Suprapubic skin (tissue), 4 donors: ENCODE data around the gene TENM3. TPM values are rescaled to one million over a fixed set of nuclear protein-coding genes. Genes with fewer than 3 reads are reported as not detected.

Experiments used
- DNase-seq, 2 donors: peaks; one replicate each; pipeline ENCODE4 v3.0.0-alpha.2; 2019; ENCODE audit warnings: low spot score in 2 of 2
- H3K27ac ChIP-seq: fragments of 200-600 bp; sonication (generic); one replicate; pipeline ENCODE4 v1.5.1; 2019
- H3K27me3 ChIP-seq: fragments of 200-600 bp; sonication (generic); one replicate; pipeline ENCODE4 v1.5.1; 2019
- H3K36me3 ChIP-seq: fragments of 200-600 bp; sonication (generic); one replicate; pipeline ENCODE4 v1.5.1; 2019
- H3K4me1 ChIP-seq: fragments of 200-600 bp; sonication (generic); one replicate; pipeline ENCODE4 v1.5.1; 2019
- H3K4me3 ChIP-seq: fragments of 200-600 bp; sonication (generic); one replicate; pipeline ENCODE4 v1.5.1; 2019; ENCODE audit warnings: mild to moderate bottlenecking
- H3K9me3 ChIP-seq: fragments of 200-600 bp; sonication (generic); one replicate; pipeline ENCODE4 v1.5.1; 2019
- CTCF ChIP-seq, 2 donors: fragments of 200-600 bp in 1 of 2; fragments of 450-650 bp in 1 of 2; sonication (generic) in 1 of 2; IDR thresholded peaks; one replicate each; pipeline ENCODE4 v1.5.1; 2016 to 2019; ENCODE audit warnings: antibody characterized with exemption in 2 of 2, mild to moderate bottlenecking in 1 of 2, moderate library complexity in 1 of 2
- EP300 ChIP-seq: sonication (generic); formaldehyde crosslinking; IDR thresholded peaks from one replicate; pipeline ENCODE4 v1.6.1; 2017; ENCODE audit warnings: antibody characterized with exemption
- POLR2A ChIP-seq, 2 donors: fragments of 450-650 bp; IDR thresholded peaks; one replicate each; pipeline ENCODE4 v1.6.1; 2017; ENCODE audit warnings: antibody characterized with exemption in 2 of 2, mild to moderate bottlenecking in 2 of 2, moderate library complexity in 2 of 2
- POLR2AphosphoS5 ChIP-seq, 3 donors: sonication (generic); formaldehyde crosslinking; IDR thresholded peaks; one replicate each; pipeline ENCODE4 v1.6.1; 2017; ENCODE audit warnings: antibody characterized with exemption in 3 of 3
- WGBS: methylation state at CpG from one replicate; pipeline ENCODE4 v1.1.5; 2018; 5-methylcytosine and 5-hydroxymethylcytosine counted together
- total RNA-seq, 4 donors: library from RNA; depleted of rRNA; stranded (reverse); fragments of >200 nt; gene quantifications; one replicate each; pipeline ENCODE4 v1.1.0, GENCODE V29; 2016

TENM3 gene
- total RNA-seq, 4 donors from 2014 or later = 0.81 to 2.9 (median 1.8) TPM

GRCh38 chr4:182741914-182742313 lies 498.7 kb downstream of the TENM3 start:
- no peak for TF ChIP-seq POLR2AphosphoS5 (IDR thresholded peaks at IDR 0.05)
- no peak for TF ChIP-seq EP300
- no peak for TF ChIP-seq POLR2A (IDR thresholded peaks at IDR 0.05)
- TF ChIP-seq CTCF (IDR thresholded peaks at IDR 0.05) = no peak

GRCh38 chr4:182743815-182744214 lies 500.6 kb downstream of the TENM3 start:
- Histone ChIP-seq H3K27ac (no peak overlapping the region), H3K27me3 (no peaks in the 10 kb centered on the region)
- TF ChIP-seq POLR2A (IDR thresholded peaks at IDR 0.05) = no peak
- TF ChIP-seq CTCF (IDR thresholded peaks at IDR 0.05) = no peak
- no peak for TF ChIP-seq EP300
- no peak for TF ChIP-seq POLR2AphosphoS5 (IDR thresholded peaks at IDR 0.05)

More at GRCh38 chr4:182741914-182742313, 498.7 kb downstream of the TENM3 start:
- no peak overlapping the region for H3K27ac ChIP-seq
- 90% methylated on average over 5 of the region's 5 CpGs for WGBS
- H3K36me3 ChIP-seq = no peaks in the 10 kb centered on the region
- no peaks in the 10 kb centered on the region for H3K27me3 ChIP-seq
- no peak for DNase-seq
- no peaks in the 10 kb centered on the region for H3K9me3 ChIP-seq
- H3K4me3 ChIP-seq = no peak overlapping the region
- peaks cover 11% of the 10 kb centered on the region for H3K4me1 ChIP-seq

GRCh38 chr4:182745237-182745636 lies 502.0 kb downstream of the TENM3 start:
- TF ChIP-seq POLR2A (IDR thresholded peaks at IDR 0.05) (no peak), CTCF (IDR thresholded peaks at IDR 0.05) (no peak), EP300 (no peak), POLR2AphosphoS5 (IDR thresholded peaks at IDR 0.05) (no peak)
- H3K4me1 ChIP-seq = peaks cover 11% of the 10 kb centered on the region
- no peaks in the 10 kb centered on the region for H3K9me3 ChIP-seq
- no peak for DNase-seq
- no peak overlapping the region for H3K4me3 ChIP-seq
- WGBS = 35% methylated on average over 4 of the region's 4 CpGs
- no peak overlapping the region for H3K27ac ChIP-seq
- H3K27me3 ChIP-seq = no peaks in the 10 kb centered on the region
- no peaks in the 10 kb centered on the region for H3K36me3 ChIP-seq

More at GRCh38 chr4:182743815-182744214, 500.6 kb downstream of the TENM3 start:
- Histone ChIP-seq H3K36me3 (no peaks in the 10 kb centered on the region), H3K9me3 (no peaks in the 10 kb centered on the region), H3K4me1 (peaks cover 11% of the 10 kb centered on the region), H3K4me3 (no peak overlapping the region)
- no peak for DNase-seq

GRCh38 chr4:182746876-182747275 lies 503.7 kb downstream of the TENM3 start:
- Histone ChIP-seq H3K27me3 (no peaks in the 10 kb centered on the region), H3K9me3 (no peaks in the 10 kb centered on the region), H3K4me3 (no peak overlapping the region), H3K36me3 (no peaks in the 10 kb centered on the region), H3K4me1 (peaks cover 11% of the 10 kb centered on the region), H3K27ac (no peak overlapping the region)
- DNase-seq = no peak
- WGBS = 89% methylated on average over 4 of the region's 4 CpGs
- no peak for TF ChIP-seq CTCF (IDR thresholded peaks at IDR 0.05)
- TF ChIP-seq EP300 = no peak
- no peak for TF ChIP-seq POLR2A (IDR thresholded peaks at IDR 0.05)
- TF ChIP-seq POLR2AphosphoS5 (IDR thresholded peaks at IDR 0.05) = no peak

GRCh38 chr4:182748283-182748682 lies 505.1 kb downstream of the TENM3 start:
- no peaks in the 10 kb centered on the region for H3K27me3 ChIP-seq
- 76% methylated on average over 8 of the region's 8 CpGs for WGBS
- peaks cover 11% of the 10 kb centered on the region for H3K4me1 ChIP-seq
- no peaks in the 10 kb centered on the region for H3K36me3 ChIP-seq
- H3K27ac ChIP-seq = no peak overlapping the region
- H3K4me3 ChIP-seq = no peak overlapping the region
- TF ChIP-seq POLR2AphosphoS5 (IDR thresholded peaks at IDR 0.05) = no peak
- no peak for TF ChIP-seq CTCF (IDR thresholded peaks at IDR 0.05)
- TF ChIP-seq EP300 = no peak
- no peak for TF ChIP-seq POLR2A (IDR thresholded peaks at IDR 0.05)
- no peaks in the 10 kb centered on the region for H3K9me3 ChIP-seq
- no peak for DNase-seq
